Activated T-helper 1 cell treated with anti-CD3 and anti-CD28 coated beads, Interleukin-12 subunit alpha, Interleukin-12 subunit beta, Interleukin-2, Interleukin-4 antibody, amounts not matched to agents 30 ng/mL and 10 ng/mL and 1 ng/mL, durations not matched to agents 14 hours and 24 hours and 36 hours (primary cell): Measurements from ENCODE around the gene THSD4. TPM values are rescaled to one million over a fixed set of nuclear protein-coding genes. Genes with fewer than 3 reads are reported as not detected.

Experiments
- DNase-seq: peaks from one replicate; pipeline ENCODE4 v3.0.0; 2021; ENCODE audit warnings: low spot score
- H3K27ac Mint-ChIP-seq: one replicate; pipeline ENCODE4 v1.8.0; 2021; ENCODE audit warnings: mild to moderate bottlenecking, mixed read lengths
- H3K27me3 Mint-ChIP-seq: one replicate; pipeline ENCODE4 v1.8.0; 2022; ENCODE audit warnings: mild to moderate bottlenecking, moderate library complexity, mixed read lengths; ENCODE audit not compliant: insufficient read depth
- H3K36me3 Mint-ChIP-seq: one replicate; pipeline ENCODE4 v1.8.0; 2021; ENCODE audit warnings: low read depth, mixed read lengths
- H3K4me1 Mint-ChIP-seq: one replicate; pipeline ENCODE4 v1.8.0; 2021; ENCODE audit warnings: low read depth, mixed read lengths
- H3K4me3 Mint-ChIP-seq: one replicate; pipeline ENCODE4 v1.8.0; 2021; ENCODE audit warnings: mild to moderate bottlenecking, moderate library complexity, mixed read lengths
- H3K9me3 Mint-ChIP-seq: one replicate; pipeline ENCODE4 v1.8.0; 2021; ENCODE audit warnings: mixed read lengths
- intact Hi-C: fragments of 100-400 bp; cut with micrococcal nuclease; formaldehyde crosslinking; loops from one replicate; pipeline ENCODE4 v1.15.1; 2024
- total RNA-seq: library from RNA; stranded (reverse); gene quantifications from 2 replicates; pipeline ENCODE4 v1.2.3, GENCODE V29; 2022

THSD4 gene
- total RNA-seq, 1 donor from 2014 or later: not detected

GRCh38 chr15:71106802-71107500, 8.3 kb upstream of the THSD4 start:
- Mint-ChIP-seq H3K27ac (no peak overlapping the region), H3K4me3 (no peak overlapping the region), H3K4me1 (peaks cover 5% of the 10 kb centered on the region), H3K36me3 (no peaks in the 10 kb centered on the region), H3K9me3 (no peaks in the 10 kb centered on the region), H3K27me3 (peaks cover 9% of the 10 kb centered on the region)
- intact Hi-C loops: no loop called here
- no peak for DNase-seq

DNA sequence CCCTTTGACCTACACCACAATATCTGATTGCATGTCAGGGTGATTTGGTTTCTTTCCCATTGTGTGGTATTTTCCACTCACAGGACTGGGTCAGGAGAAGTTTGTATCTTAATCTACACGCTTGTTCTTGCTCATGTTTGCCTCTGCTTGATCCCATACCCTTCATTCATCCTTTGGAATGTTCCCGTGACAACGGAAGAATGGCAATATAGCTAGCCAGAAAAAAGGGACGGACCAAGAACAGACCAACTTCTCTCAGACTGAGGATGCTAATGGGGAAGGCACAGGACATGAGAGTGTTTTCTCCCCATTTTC, 7.8 kb upstream of the THSD4 start:
- DNase-seq: no peak
- Mint-ChIP-seq H3K9me3 (no peaks in the 10 kb centered on the region), H3K36me3 (no peaks in the 10 kb centered on the region), H3K27ac (no peak overlapping the region), H3K4me1 (peaks cover 5% of the 10 kb centered on the region), H3K27me3 (peaks cover 9% of the 10 kb centered on the region), H3K4me3 (no peak overlapping the region)
- intact Hi-C loops: no loop called here

DNA sequence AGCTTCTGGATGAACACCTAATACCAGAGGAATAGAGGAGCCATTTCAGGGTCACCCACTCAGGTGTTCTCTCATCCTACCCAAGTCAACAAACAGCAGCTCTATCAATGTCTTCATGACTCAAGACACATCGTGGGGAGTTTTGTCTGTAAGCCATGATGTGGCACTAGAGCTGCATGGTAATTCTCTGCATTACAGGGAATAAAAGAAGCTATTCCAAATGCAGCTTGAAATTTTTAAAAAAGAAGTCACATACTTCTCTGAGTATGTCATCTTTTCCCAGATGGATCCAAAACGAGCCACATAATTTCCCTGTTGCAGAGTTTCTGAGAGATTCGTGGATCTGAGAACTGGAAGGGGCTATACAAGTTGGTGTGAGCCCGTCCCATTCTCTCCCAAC, 6.1 kb upstream of the THSD4 start:
- no peaks in the 10 kb centered on the region for H3K9me3 Mint-ChIP-seq
- intact Hi-C loops: no loop called here
- no peak overlapping the region for H3K27ac Mint-ChIP-seq
- peaks cover 5% of the 10 kb centered on the region for H3K4me1 Mint-ChIP-seq
- H3K27me3 Mint-ChIP-seq: peaks cover 15% of the 10 kb centered on the region
- no peak for DNase-seq
- no peaks in the 10 kb centered on the region for H3K36me3 Mint-ChIP-seq
- no peak overlapping the region for H3K4me3 Mint-ChIP-seq

DNA sequence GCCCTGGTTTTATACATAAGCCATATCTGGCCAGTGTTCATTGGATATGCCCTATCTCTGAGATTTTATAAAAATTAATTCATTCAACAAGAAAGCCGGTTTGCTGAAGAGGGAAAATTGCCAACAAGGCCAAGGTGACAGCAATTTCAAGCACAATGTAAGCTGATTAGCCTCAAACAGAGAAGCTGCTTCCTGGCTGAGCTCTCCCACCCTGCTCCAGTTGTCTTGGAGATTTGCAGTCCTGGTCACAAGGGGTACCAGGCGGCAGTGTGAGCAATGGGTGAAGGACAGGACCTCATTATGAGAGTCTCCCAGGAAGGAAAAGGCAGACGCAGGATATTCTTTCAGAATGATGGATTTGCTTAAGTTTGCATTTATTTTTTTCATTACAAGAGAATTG, 5.4 kb upstream of the THSD4 start:
- H3K27ac Mint-ChIP-seq: no peak overlapping the region
- H3K4me1 Mint-ChIP-seq: peaks cover 5% of the 10 kb centered on the region
- no peak for DNase-seq
- peaks cover 23% of the 10 kb centered on the region for H3K27me3 Mint-ChIP-seq
- H3K9me3 Mint-ChIP-seq: no peaks in the 10 kb centered on the region
- intact Hi-C loops: no loop called here
- no peaks in the 10 kb centered on the region for H3K36me3 Mint-ChIP-seq
- H3K4me3 Mint-ChIP-seq: no peak overlapping the region

- DNase-seq: no peak
- intact Hi-C loops: no loop called here
- no peak overlapping the region for H3K27ac Mint-ChIP-seq
- no peaks in the 10 kb centered on the region for H3K9me3 Mint-ChIP-seq
- no peak overlapping the region for H3K4me3 Mint-ChIP-seq
- peaks cover 25% of the 10 kb centered on the region for H3K27me3 Mint-ChIP-seq
- H3K36me3 Mint-ChIP-seq: no peaks in the 10 kb centered on the region
- peaks cover 5% of the 10 kb centered on the region for H3K4me1 Mint-ChIP-seq
Observed at GRCh38 chr15:71110405-71111180, 4.7 kb upstream of the THSD4 start.

DNA sequence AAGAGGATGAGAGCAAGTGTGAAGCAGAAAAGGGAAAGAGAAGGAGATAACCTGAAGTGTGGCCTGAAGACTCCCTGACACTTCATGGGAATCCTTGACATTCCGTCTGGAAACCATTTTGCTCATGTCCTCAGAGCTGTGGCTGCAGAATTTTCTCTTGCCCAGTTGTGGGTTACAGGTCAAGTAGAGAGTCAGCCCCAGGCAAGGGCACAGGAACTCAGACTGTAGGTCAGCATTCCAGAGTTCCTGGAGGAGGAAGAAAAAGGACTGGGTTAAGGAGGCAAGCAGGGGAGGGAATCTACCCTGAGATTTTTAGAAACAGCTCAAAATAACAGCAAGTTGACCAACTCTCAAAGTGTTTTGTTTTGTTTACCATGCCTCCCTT, 4.1 kb upstream of the THSD4 start:
- intact Hi-C loops: no loop called here
- no peak for DNase-seq
- H3K9me3 Mint-ChIP-seq: no peaks in the 10 kb centered on the region
- H3K27me3 Mint-ChIP-seq: peaks cover 25% of the 10 kb centered on the region
- H3K4me1 Mint-ChIP-seq: peaks cover 5% of the 10 kb centered on the region
- no peak overlapping the region for H3K27ac Mint-ChIP-seq
- H3K4me3 Mint-ChIP-seq: no peak overlapping the region
- no peaks in the 10 kb centered on the region for H3K36me3 Mint-ChIP-seq

DNA sequence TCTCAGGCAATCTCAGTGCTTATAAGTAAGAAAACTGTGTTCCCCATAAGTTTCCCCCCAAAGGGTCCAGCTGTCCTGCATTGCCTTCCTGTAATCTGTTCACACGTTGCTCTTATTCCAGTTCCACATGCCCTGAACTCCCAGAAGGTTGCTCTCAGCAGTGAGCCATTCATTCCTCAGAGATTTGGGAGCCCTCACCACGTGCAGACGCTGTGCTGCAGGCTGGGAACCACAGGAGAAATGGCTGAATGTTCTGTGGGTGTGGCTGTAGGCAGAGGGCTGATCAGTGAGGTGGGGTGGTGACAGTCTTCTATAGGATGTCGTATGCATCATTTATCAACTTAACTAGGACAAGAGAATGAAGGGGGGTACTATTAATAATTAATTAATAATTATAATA, 3.3 kb upstream of the THSD4 start:
- no peak overlapping the region for H3K27ac Mint-ChIP-seq
- no peak overlapping the region for H3K4me3 Mint-ChIP-seq
- H3K27me3 Mint-ChIP-seq: peaks cover 32% of the 10 kb centered on the region
- H3K36me3 Mint-ChIP-seq: no peaks in the 10 kb centered on the region
- H3K9me3 Mint-ChIP-seq: no peaks in the 10 kb centered on the region
- intact Hi-C loops: no loop called here
- no peak for DNase-seq
- H3K4me1 Mint-ChIP-seq: peaks cover 10% of the 10 kb centered on the region

GRCh38 chr15:71112429-71112828, 2.8 kb upstream of the THSD4 start:
- H3K36me3 Mint-ChIP-seq: no peaks in the 10 kb centered on the region
- H3K4me1 Mint-ChIP-seq: peaks cover 6% of the 10 kb centered on the region
- no peak for DNase-seq
- H3K27me3 Mint-ChIP-seq: peaks cover 34% of the 10 kb centered on the region
- H3K27ac Mint-ChIP-seq: no peak overlapping the region
- H3K4me3 Mint-ChIP-seq: no peak overlapping the region
- H3K9me3 Mint-ChIP-seq: no peaks in the 10 kb centered on the region
- intact Hi-C loops: no loop called here

DNA sequence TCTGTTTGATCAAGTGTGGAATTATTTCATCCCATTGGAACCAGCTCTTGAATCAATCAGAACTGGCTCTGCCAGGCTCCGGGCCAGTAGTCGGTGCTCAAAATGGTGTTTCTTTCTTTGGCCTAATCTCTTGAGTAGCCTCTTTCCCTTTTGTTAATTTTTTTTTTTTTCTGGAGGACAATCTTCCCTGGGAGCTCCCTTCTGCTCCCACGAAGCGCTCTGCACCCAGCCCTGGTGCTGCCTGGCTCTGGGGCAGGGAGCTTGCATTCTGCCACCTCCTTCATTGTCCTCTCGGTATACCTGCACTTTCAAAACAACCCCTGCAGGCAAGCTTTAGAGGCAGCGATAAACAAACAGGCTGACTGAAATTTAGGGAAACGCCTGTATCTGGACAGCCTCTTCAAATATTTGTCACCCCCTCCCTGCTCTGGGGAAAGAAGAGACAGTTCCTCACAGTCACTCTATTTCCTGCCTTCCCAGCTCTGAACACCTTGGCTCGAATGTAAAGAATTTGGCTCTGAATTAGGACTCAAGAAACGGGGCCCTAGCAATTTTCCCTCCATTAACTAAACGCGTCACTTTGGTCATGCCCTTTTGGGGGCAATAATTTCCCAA, 1.1 kb upstream of the THSD4 start:
- H3K27me3 Mint-ChIP-seq: peaks cover 46% of the 10 kb centered on the region
- DNase-seq: no peak
- intact Hi-C loops: no loop called here
- H3K9me3 Mint-ChIP-seq: no peaks in the 10 kb centered on the region
- peaks cover 6% of the 10 kb centered on the region for H3K4me1 Mint-ChIP-seq
- no peaks in the 10 kb centered on the region for H3K36me3 Mint-ChIP-seq
- H3K27ac Mint-ChIP-seq: no peak overlapping the region
- H3K4me3 Mint-ChIP-seq: no peak overlapping the region

DNA sequence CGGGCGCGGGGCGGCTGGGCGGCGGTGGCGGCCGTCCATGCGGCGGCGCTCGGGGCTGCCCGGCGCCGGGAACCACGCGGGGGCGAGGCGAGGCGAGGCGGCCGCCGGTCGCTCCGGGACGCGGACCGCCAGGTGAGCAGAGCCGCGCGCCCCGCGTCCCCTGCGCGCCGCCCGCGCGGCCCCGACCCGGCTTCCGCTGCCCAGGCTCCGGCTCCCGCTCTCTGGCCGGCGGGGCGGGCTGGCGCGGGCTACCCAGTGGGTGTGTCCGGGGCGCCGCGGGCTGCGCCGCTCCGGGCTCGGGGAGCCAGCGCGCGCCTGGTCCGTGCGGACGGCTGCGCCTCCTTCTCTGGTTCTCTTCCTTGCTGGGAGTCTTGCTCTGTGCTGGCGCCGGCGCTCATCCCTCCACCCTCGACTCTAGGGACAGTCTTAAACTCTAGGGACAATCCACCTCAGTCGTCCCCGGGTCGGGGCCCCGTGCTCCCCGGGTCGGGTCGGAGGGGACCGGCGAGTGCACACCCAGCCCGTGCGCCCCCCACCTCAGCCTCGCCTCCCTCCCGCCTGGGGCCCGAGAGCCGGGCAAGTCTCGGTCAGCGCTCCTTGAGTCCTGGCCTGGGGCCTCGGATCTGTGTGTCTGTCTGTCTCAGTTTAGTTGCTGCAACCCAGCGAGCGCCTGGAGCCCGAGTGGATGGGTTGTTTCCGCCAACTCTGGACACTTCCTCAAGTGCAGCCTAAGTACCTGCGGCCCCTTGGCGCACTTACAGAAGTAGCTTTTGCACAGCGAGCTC, 488 bp downstream of the THSD4 start:
- Mint-ChIP-seq H3K4me1 (peaks cover 6% of the 10 kb centered on the region), H3K4me3 (peak overlapping the region; percentile 47), H3K27ac (no peak overlapping the region), H3K36me3 (no peaks in the 10 kb centered on the region), H3K9me3 (no peaks in the 10 kb centered on the region), H3K27me3 (peaks cover 42% of the 10 kb centered on the region)
- DNase-seq: no peak
- intact Hi-C loops: no loop called here

- Mint-ChIP-seq H3K4me3 (peak overlapping the region; percentile 81), H3K4me1 (peaks cover 6% of the 10 kb centered on the region), H3K36me3 (no peaks in the 10 kb centered on the region), H3K27me3 (peaks cover 44% of the 10 kb centered on the region), H3K27ac (no peak overlapping the region), H3K9me3 (no peaks in the 10 kb centered on the region)
- intact Hi-C loops: no loop called here
- DNase-seq: no peak
Observed at GRCh38 chr15:71116366-71116765, 1.1 kb downstream of the THSD4 start.

GRCh38 chr15:71116942-71117341, 1.7 kb downstream of the THSD4 start:
- intact Hi-C loops: no loop called here
- H3K27ac Mint-ChIP-seq: no peak overlapping the region
- peaks cover 44% of the 10 kb centered on the region for H3K27me3 Mint-ChIP-seq
- no peaks in the 10 kb centered on the region for H3K9me3 Mint-ChIP-seq
- H3K36me3 Mint-ChIP-seq: no peaks in the 10 kb centered on the region
- H3K4me1 Mint-ChIP-seq: peaks cover 6% of the 10 kb centered on the region
- DNase-seq: no peak
- peak overlapping the region; percentile 81 for H3K4me3 Mint-ChIP-seq
